Lung (tissue), 12 donors: ENCODE data around the gene TCIRG1. TPM values are rescaled to one million over a fixed set of nuclear protein-coding genes. Genes with fewer than 3 reads are reported as not detected.
"Not testable (repeated sequence)": the region's sequence is repeated elsewhere in the genome, so short reads cannot be mapped to it uniquely, and the experiment has no call there.

Source experiments
- ATAC-seq: fragments of 200-7000 bp; cut with Tn5 transposase; one replicate; pipeline ENCODE4 v1.9.1; 2020; ENCODE audit warnings: moderate number of reproducible peaks; ENCODE audit not compliant: insufficient read depth, low FRiP score
- DNase-seq, 3 donors: peaks; one replicate each; pipeline ENCODE4 v3.0.0-alpha.2; 2013 to 2017
- H3K27ac ChIP-seq, 2 donors: one replicate each; pipeline ENCODE4 v1.5.1; 2013; ENCODE audit warnings: mild to moderate bottlenecking in 2 of 2, moderate library complexity in 2 of 2, control low read depth in 1 of 2, inconsistent platforms in 1 of 2, low read depth in 1 of 2, low read length in 1 of 2
- H3K27me3 ChIP-seq, 3 donors: one replicate each; pipeline ENCODE4 v1.5.1; 2013; ENCODE audit warnings: low read length in 2 of 3; ENCODE audit not compliant: control insufficient read depth in 3 of 3, insufficient read depth in 3 of 3
- H3K36me3 ChIP-seq, 4 donors: one replicate each; pipeline ENCODE4 v1.5.1; 2013; ENCODE audit warnings: low read length in 4 of 4, mild to moderate bottlenecking in 1 of 4, moderate library complexity in 1 of 4; ENCODE audit not compliant: control insufficient read depth in 4 of 4, insufficient read depth in 4 of 4
- H3K4me1 ChIP-seq, 5 donors: one replicate each; pipeline ENCODE4 v1.5.1; 2013; ENCODE audit warnings: low read length in 5 of 5, mild to moderate bottlenecking in 2 of 5, moderate library complexity in 1 of 5; ENCODE audit not compliant: control insufficient read depth in 5 of 5, insufficient read depth in 5 of 5
- H3K4me3 ChIP-seq: one replicate; pipeline ENCODE4 v1.5.1; 2013; ENCODE audit warnings: mild to moderate bottlenecking, control low read depth, moderate library complexity
- H3K9ac ChIP-seq, 2 donors: one replicate each; pipeline ENCODE4 v1.5.1; 2013; ENCODE audit warnings: low read length in 2 of 2, control low read depth in 1 of 2; ENCODE audit not compliant: insufficient read depth in 1 of 2
- H3K9me3 ChIP-seq, 4 donors: one replicate each; pipeline ENCODE4 v1.5.1; 2013; ENCODE audit warnings: low read length in 3 of 4, mild to moderate bottlenecking in 1 of 4, moderate library complexity in 1 of 4; ENCODE audit not compliant: control insufficient read depth in 4 of 4, insufficient read depth in 3 of 4
- CTCF ChIP-seq: IDR thresholded peaks from 2 replicates; pipeline ENCODE4 v1.5.1; 2012; ENCODE audit warnings: mild to moderate bottlenecking; ENCODE audit errors: control extremely low read depth, extremely low read depth
- WGBS, 2 donors: extraction: QIAGEN DNeasy Blood & Tissue Kit; methylation state at CpG; one replicate each; pipeline ENCODE4 v1.1.7; 2013; 5-methylcytosine and 5-hydroxymethylcytosine counted together
- polyA plus RNA-seq, 2 donors: library from polyadenylated mRNA; stranded (reverse); fragments of 200-250 nt; gene quantifications; one replicate each; pipeline ENCODE4 v1.2.1, GENCODE V29; 2013
- total RNA-seq, 2 donors: library from RNA; depleted of rRNA in 1 of 2; stranded (reverse); fragments of >200 nt in 1 of 2; gene quantifications; one replicate each; pipeline ENCODE4 v1.2.1, GENCODE V29; 2014 to 2021
- donor health status: control.
- donor health status: control.
- donor health status: Bipolar disorder and iron deficiency.
- donor health status: healthy.
- donor health status: DM: yes; HTN: yes; CAD: no.

TCIRG1 gene
- total and polyA plus RNA-seq, 4 donors, result 70.2 to 438 (median 283) TPM

GRCh38 chr11:67993821-67994220, 45.0 kb upstream of the TCIRG1 start:
- H3K27ac ChIP-seq, ATAC-seq, H3K36me3 ChIP-seq, H3K4me3 ChIP-seq, DNase-seq, H3K9me3 ChIP-seq, H3K4me1 ChIP-seq, H3K27me3 ChIP-seq, H3K9ac ChIP-seq: not testable (repeated sequence)
- peak; percentile 30 for TF ChIP-seq CTCF
- WGBS, 2 donors, result 39% methylated on average over 12 of the region's 12 CpGs

GRCh38 chr11:67994387-67994786, 44.4 kb upstream of the TCIRG1 start:
- 95 to 99% methylated on average over 5 of the region's 5 CpGs for WGBS, 2 donors
- not testable (repeated sequence) for H3K4me3 ChIP-seq, H3K27me3 ChIP-seq, H3K27ac ChIP-seq, H3K4me1 ChIP-seq, H3K9me3 ChIP-seq, H3K9ac ChIP-seq, DNase-seq, H3K36me3 ChIP-seq, ATAC-seq

- not testable (repeated sequence) for H3K36me3 ChIP-seq, H3K4me1 ChIP-seq, H3K27me3 ChIP-seq, H3K4me3 ChIP-seq, DNase-seq, H3K27ac ChIP-seq, H3K9me3 ChIP-seq, H3K9ac ChIP-seq, ATAC-seq
- 93 to 97% methylated on average over 3 of the region's 3 CpGs for WGBS, 2 donors
These were observed 43.7 kb upstream of the TCIRG1 start for GRCh38 chr11:67995129-67995528.

- WGBS, 2 donors, result 90 to 93% methylated on average over 11 to 14 of the region's 14 CpGs
These were observed 43.2 kb upstream of the TCIRG1 start for GRCh38 chr11:67995579-67995978.

GRCh38 chr11:67996051-67996450, 42.8 kb upstream of the TCIRG1 start:
- peaks cover 0 to 7% (median 0%) of the 10 kb centered on the region in 4 donors for H3K36me3 ChIP-seq
- H3K27me3 ChIP-seq, result peaks cover 0 to 2% (median 0%) of the 10 kb centered on the region in 3 donors
- no peak overlapping the region for H3K4me3 ChIP-seq
- TF ChIP-seq CTCF, result no peak
- DNase-seq (no peak), ATAC-seq (no peak)
- 84 to 94% methylated on average over 13 of the region's 13 CpGs for WGBS, 2 donors
- no peak overlapping the region for H3K27ac ChIP-seq
- peaks cover 0 to 5% (median 0%) of the 10 kb centered on the region in 5 donors for H3K4me1 ChIP-seq
- H3K9me3 ChIP-seq, result no peaks in the 10 kb centered on the region
- H3K9ac ChIP-seq, result no peak overlapping the region

More at GRCh38 chr11:67995579-67995978, 43.2 kb upstream of the TCIRG1 start:
- H3K4me1 ChIP-seq, H3K27ac ChIP-seq, H3K9me3 ChIP-seq, DNase-seq, ATAC-seq, H3K9ac ChIP-seq, H3K4me3 ChIP-seq, H3K27me3 ChIP-seq, H3K36me3 ChIP-seq: not testable (repeated sequence)
